HL-60 (cell line): ENCODE results near the gene HS6ST3.

Experiments
- DNase-seq, 2 experiments: peaks; one replicate each; pipeline ENCODE4 v3.0.0-alpha.2; 2010 to 2020; ENCODE audit warnings: low read depth in 1 of 2, low spot score in 1 of 2
- H3K27ac ChIP-seq: fragments of 250-450 bp; sonication (Bioruptor Pico); replicated peaks from 2 replicates; pipeline ENCODE4 v1.5.1; 2020; ENCODE audit warnings: mild to moderate bottlenecking, moderate library complexity
- H3K27me3 ChIP-seq: fragments of 250-450 bp; sonication (Bioruptor Pico); 2 replicates; pipeline ENCODE4 v1.5.1; 2021; ENCODE audit warnings: mild to moderate bottlenecking, moderate library complexity; ENCODE audit not compliant: insufficient read depth, poor library complexity, severe bottlenecking
- H3K4me3 ChIP-seq: replicated peaks from 2 replicates; pipeline ENCODE4 v1.5.1; 2011; ENCODE audit warnings: mild to moderate bottlenecking, control low read depth, low read length; ENCODE audit not compliant: insufficient read depth
- CTCF ChIP-seq: IDR thresholded peaks from one replicate; pipeline ENCODE4 v1.5.1; 2011; ENCODE audit warnings: low read length, control low read depth, inconsistent platforms; ENCODE audit not compliant: insufficient read depth
- GABPA ChIP-seq: IDR thresholded peaks from 2 replicates; pipeline ENCODE4 v1.6.1; 2012; ENCODE audit warnings: low read depth
- POLR2AphosphoS5 ChIP-seq: IDR thresholded peaks from 2 replicates; pipeline ENCODE4 v1.6.1; 2012; ENCODE audit warnings: low read depth
- REST ChIP-seq: IDR thresholded peaks from 2 replicates; pipeline ENCODE4 v1.6.1; 2012; ENCODE audit warnings: low read depth; ENCODE audit not compliant: insufficient replicate concordance
- SPI1 ChIP-seq: IDR thresholded peaks from 2 replicates; pipeline ENCODE4 v1.6.1; 2012; ENCODE audit warnings: low read depth, mild to moderate bottlenecking, borderline replicate concordance

Gene HS6ST3

GRCh38 chr13:96172066-96172465 is 82.2 kb downstream of the HS6ST3 start:
- TF ChIP-seq POLR2AphosphoS5 (no peak), GABPA (no peak), CTCF (no peak), REST (no peak), SPI1 (no peak)
- Histone ChIP-seq H3K4me3 (no peak overlapping the region), H3K27ac (no peak overlapping the region), H3K27me3 (peaks cover 2% of the 10 kb centered on the region)
- no peak for DNase-seq

GRCh38 chr13:96178759-96179158 is 88.9 kb downstream of the HS6ST3 start:
- Histone ChIP-seq H3K4me3 (no peak overlapping the region), H3K27ac (no peak overlapping the region), H3K27me3 (peaks cover 5% of the 10 kb centered on the region)
- TF ChIP-seq GABPA (no peak), SPI1 (no peak), CTCF (no peak), REST (no peak), POLR2AphosphoS5 (no peak)
- DNase-seq = no peak

GRCh38 chr13:96179309-96179708 is 89.4 kb downstream of the HS6ST3 start:
- Histone ChIP-seq H3K4me3 (no peak overlapping the region), H3K27ac (no peak overlapping the region), H3K27me3 (peaks cover 5% of the 10 kb centered on the region)
- DNase-seq = no peak
- TF ChIP-seq CTCF (no peak), REST (no peak), SPI1 (no peak), GABPA (no peak), POLR2AphosphoS5 (no peak)
